Neural progenitor cell (in vitro differentiated cells): ENCODE results near the gene GANAB. TPM values are rescaled to one million over a fixed set of nuclear protein-coding genes. Genes with fewer than 3 reads are reported as not detected.
A peak's percentile ranks its signal among the peaks of the same experiment; 100 is the strongest.

Source experiments
- DNase-seq: peaks from one replicate; pipeline ENCODE4 v3.0.0-alpha.2; 2016; ENCODE audit warnings: low spot score
- H2AFZ ChIP-seq: fragments of 200-600 bp; sonication (generic); replicated peaks from 2 replicates; pipeline ENCODE4 v1.6.1; 2016; ENCODE audit warnings: antibody characterized with exemption
- H3F3A ChIP-seq: fragments of 200-600 bp; sonication (generic); 2 replicates; pipeline ENCODE4 v1.6.1; 2016; ENCODE audit warnings: antibody characterized with exemption, low read depth
- H3K27ac ChIP-seq: fragments of 200-600 bp; sonication (generic); 2 replicates; pipeline ENCODE4 v1.5.1; 2016; ENCODE audit warnings: mild to moderate bottlenecking
- H3K27me3 ChIP-seq: fragments of 200-600 bp; sonication (generic); 2 replicates; pipeline ENCODE4 v1.6.1; 2016; ENCODE audit warnings: mild to moderate bottlenecking, moderate library complexity
- H3K36me3 ChIP-seq: fragments of 200-600 bp; sonication (generic); 2 replicates; pipeline ENCODE4 v1.5.1; 2016
- H3K4me1 ChIP-seq: fragments of 200-600 bp; sonication (generic); 2 replicates; pipeline ENCODE4 v1.6.1; 2016; ENCODE audit warnings: mixed run types
- H3K4me2 ChIP-seq: fragments of 200-600 bp; sonication (generic); 2 replicates; pipeline ENCODE4 v1.6.1; 2016
- H3K4me3 ChIP-seq: fragments of 200-600 bp; sonication (generic); 2 replicates; pipeline ENCODE4 v1.5.1; 2016
- H3K79me2 ChIP-seq: fragments of 200-600 bp; sonication (generic); 2 replicates; pipeline ENCODE4 v1.6.1; 2016; ENCODE audit warnings: low read depth
- H3K9ac ChIP-seq: fragments of 200-600 bp; sonication (generic); 2 replicates; pipeline ENCODE4 v1.6.1; 2016
- H3K9me3 ChIP-seq: fragments of 200-600 bp; sonication (generic); 2 replicates; pipeline ENCODE4 v1.5.1; 2016; ENCODE audit warnings: low read depth
- H4K20me1 ChIP-seq: fragments of 200-600 bp; sonication (generic); 2 replicates; pipeline ENCODE4 v1.6.1; 2016; ENCODE audit warnings: low read depth
- H3K27ac Mint-ChIP-seq: 3 replicates; pipeline ENCODE4 v1.8.0; 2021; ENCODE audit warnings: mixed read lengths
- H3K27me3 Mint-ChIP-seq: 2 replicates; pipeline ENCODE4 v1.8.0; 2022; ENCODE audit warnings: low read depth, mild to moderate bottlenecking, inconsistent platforms, moderate library complexity, mixed read lengths; ENCODE audit not compliant: insufficient read depth
- H3K36me3 Mint-ChIP-seq: 3 replicates; pipeline ENCODE4 v1.8.0; 2021; ENCODE audit warnings: mixed read lengths
- H3K4me1 Mint-ChIP-seq: 3 replicates; pipeline ENCODE4 v1.8.0; 2021; ENCODE audit warnings: mixed read lengths
- H3K4me3 Mint-ChIP-seq: 3 replicates; pipeline ENCODE4 v1.8.0; 2021; ENCODE audit warnings: mild to moderate bottlenecking, moderate library complexity, mixed read lengths
- H3K9me3 Mint-ChIP-seq: 3 replicates; pipeline ENCODE4 v1.8.0; 2020; ENCODE audit warnings: mixed read lengths
- CTCF ChIP-seq: fragments of 200-600 bp; sonication (generic); IDR thresholded peaks from 2 replicates; pipeline ENCODE4 v1.5.1; 2017; ENCODE audit warnings: antibody characterized with exemption, mild to moderate bottlenecking
- EZH2 ChIP-seq: fragments of 200-600 bp; sonication (generic); IDR thresholded peaks from 2 replicates; pipeline ENCODE4 v1.6.1; 2017; ENCODE audit warnings: antibody characterized with exemption, mild to moderate bottlenecking, moderate library complexity
- EZH2phosphoT487 ChIP-seq: fragments of 200-600 bp; sonication (generic); IDR thresholded peaks from 2 replicates; pipeline ENCODE4 v1.6.1; 2017; ENCODE audit warnings: antibody characterized with exemption
- total RNA-seq: library from RNA; depleted of rRNA; stranded (reverse); fragments of >200 nt; gene quantifications from 2 replicates; pipeline ENCODE4 v1.2.3, GENCODE V29; 2015; ENCODE audit warnings: low replicate concordance

The GANAB gene
- total RNA-seq, 1 donor from 2014 or later = 202 TPM

GRCh38 chr11:62673196-62673525 is 26.7 kb upstream of the GANAB start:
- Histone ChIP-seq H4K20me1 (peaks cover 3% of the 10 kb centered on the region), H3K9me3 (no peaks in the 10 kb centered on the region), H3K27ac (no peak overlapping the region), H3K27me3 (no peaks in the 10 kb centered on the region), H3K79me2 (peaks cover 38% of the 10 kb centered on the region), H3K4me1 (peaks cover 7% of the 10 kb centered on the region), H3K4me3 (no peak overlapping the region), H3F3A (peaks cover 73% of the 10 kb centered on the region), H3K4me2 (no peak overlapping the region), H3K36me3 (no peaks in the 10 kb centered on the region), H2AFZ (no peak overlapping the region), H3K9ac (no peak overlapping the region)
- TF ChIP-seq EZH2 (no peak), CTCF (no peak), EZH2phosphoT487 (no peak)
- peak overlapping the region; percentile 100 for H3K4me3 Mint-ChIP-seq
- peaks cover 18% of the 10 kb centered on the region for H3K36me3 Mint-ChIP-seq
- H3K9me3 Mint-ChIP-seq = no peaks in the 10 kb centered on the region
- no peak overlapping the region for H3K27ac Mint-ChIP-seq
- no peaks in the 10 kb centered on the region for H3K27me3 Mint-ChIP-seq
- peaks cover 34% of the 10 kb centered on the region for H3K4me1 Mint-ChIP-seq
- DNase-seq = no peak

- peak within 1 kb of the TSS; percentile 99 for H3K27ac Mint-ChIP-seq
- H3K27me3 Mint-ChIP-seq = no peaks in the 10 kb centered on the region
- Histone ChIP-seq H3K27me3 (no peaks in the 10 kb centered on the region), H3K4me1 (peaks cover 6% of the 10 kb centered on the region), H4K20me1 (peaks cover 6% of the 10 kb centered on the region), H3K4me2 (peak within 1 kb of the TSS; percentile 97), H3K9ac (peak within 1 kb of the TSS; percentile 70), H2AFZ (peak within 1 kb of the TSS; percentile 84), H3K4me3 (peak within 1 kb of the TSS; percentile 85), H3K9me3 (no peaks in the 10 kb centered on the region), H3F3A (peaks cover 73% of the 10 kb centered on the region), H3K79me2 (peaks cover 41% of the 10 kb centered on the region), H3K36me3 (no peaks in the 10 kb centered on the region), H3K27ac (peak within 1 kb of the TSS; percentile 23)
- peaks cover 30% of the 10 kb centered on the region for H3K4me1 Mint-ChIP-seq
- H3K9me3 Mint-ChIP-seq = no peaks in the 10 kb centered on the region
- no peak for TF ChIP-seq EZH2phosphoT487
- TF ChIP-seq EZH2 = no peak
- TF ChIP-seq CTCF = no peak
- peak within 1 kb of the TSS; percentile 100 for H3K4me3 Mint-ChIP-seq
- peak; percentile 95 for DNase-seq
- H3K36me3 Mint-ChIP-seq = peaks cover 13% of the 10 kb centered on the region
These were observed 25.4 kb upstream of the GANAB start, which contains the start of the genes LBHD1 and UQCC3 for GRCh38 chr11:62671608-62672389. Gene LBHD1 (minus strand): TSS chr11:62672267. CDS start chr11:62670031, 2,236 bp downstream. Gene UQCC3 (plus strand): TSS chr11:62671673. CDS start chr11:62671746, 73 bp downstream.

GRCh38 chr11:62671236-62671607 is 24.8 kb upstream of the GANAB start:
- H4K20me1 ChIP-seq = peaks cover 12% of the 10 kb centered on the region
- Mint-ChIP-seq H3K4me1 (peaks cover 34% of the 10 kb centered on the region), H3K27me3 (peaks cover 2% of the 10 kb centered on the region), H3K9me3 (no peaks in the 10 kb centered on the region), H3K27ac (peak overlapping the region; percentile 99), H3K36me3 (peaks cover 12% of the 10 kb centered on the region), H3K4me3 (peak overlapping the region; percentile 100)
- H3F3A ChIP-seq = peaks cover 77% of the 10 kb centered on the region
- peaks cover 47% of the 10 kb centered on the region for H3K79me2 ChIP-seq
- no peaks in the 10 kb centered on the region for H3K27me3 ChIP-seq
- H3K4me1 ChIP-seq = peaks cover 11% of the 10 kb centered on the region
- no peaks in the 10 kb centered on the region for H3K9me3 ChIP-seq
- no peak for DNase-seq
- H3K36me3 ChIP-seq = no peaks in the 10 kb centered on the region
- H3K4me2 ChIP-seq = peak overlapping the region; percentile 97
- H3K27ac ChIP-seq = peak overlapping the region; percentile 23
- TF ChIP-seq CTCF (no peak), EZH2phosphoT487 (no peak), EZH2 (no peak)
- peak overlapping the region; percentile 85 for H3K4me3 ChIP-seq
- H3K9ac ChIP-seq = peak overlapping the region; percentile 70
- peak overlapping the region; percentile 84 for H2AFZ ChIP-seq
